Measurements from ENCODE around the gene ROMO1. TPM values are rescaled to one million over a fixed set of nuclear protein-coding genes. Genes with fewer than 3 reads are reported as not detected.

ROMO1 gene
- total RNA-seq (285 and 383 TPM in 2 replicates), polyA plus RNA-seq (629 and 634 TPM in 2 replicates)

DNA sequence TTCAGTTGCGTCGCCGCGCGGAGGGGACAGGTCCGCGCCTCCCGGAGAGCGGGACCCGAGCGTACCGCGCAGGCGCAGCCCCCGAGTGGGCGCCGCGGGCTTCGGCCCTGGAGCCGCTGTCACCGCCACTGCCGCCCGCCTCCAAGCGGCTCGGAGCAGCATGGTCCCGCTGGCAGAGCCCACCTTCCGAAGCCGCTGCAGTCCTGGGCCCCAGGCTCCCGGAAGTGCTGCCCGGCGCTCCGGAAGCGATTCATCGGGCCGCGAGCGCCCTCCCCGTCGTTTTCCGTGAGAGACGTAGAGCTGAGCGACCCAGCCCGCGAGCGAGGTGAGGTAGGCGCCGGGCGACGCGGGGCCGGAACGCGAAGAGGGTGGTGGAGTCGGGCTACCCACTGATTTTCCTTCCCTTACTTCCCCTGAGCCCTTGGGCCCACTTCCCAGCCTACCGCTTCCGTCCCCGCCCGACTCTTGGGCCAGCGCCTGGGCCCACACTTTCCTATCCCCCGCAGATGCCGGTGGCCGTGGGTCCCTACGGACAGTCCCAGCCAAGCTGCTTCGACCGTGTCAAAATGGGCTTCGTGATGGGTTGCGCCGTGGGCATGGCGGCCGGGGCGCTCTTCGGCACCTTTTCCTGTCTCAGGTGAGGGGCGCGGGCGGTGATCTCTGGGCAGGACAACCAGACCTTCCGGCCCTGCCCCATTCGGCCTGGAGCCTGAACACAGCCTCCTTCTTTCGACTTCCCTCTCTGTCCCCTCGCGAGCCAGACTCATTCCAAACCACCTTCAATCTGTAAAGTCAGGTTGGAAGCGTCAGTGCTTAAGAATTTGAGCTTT is at the start of gene ROMO1, which contains the start of gene NFS1:
Gene ROMO1 (plus strand): TSS at position 279 of the 830 bp plus-strand sequence. CDS start 228 bp downstream, at position 507.
Gene NFS1 (minus strand): TSS at position 226 of the 830 bp plus-strand sequence. CDS start 64 bp downstream, at position 162.
- Histone ChIP-seq H2AFZ (peak within 1 kb of the TSS; percentile 89), H3K4me2 (peak within 1 kb of the TSS; percentile 86), H3K79me2 (peaks cover 43% of the 10 kb centered on the region), H3K9me2 (replicated peaks; ENCODE audit: insufficient read depth) (no peaks in the 10 kb centered on the region), H4K20me1 (ENCODE audit: insufficient read depth, poor library complexity, severe bottlenecking) (peaks cover 21% of the 10 kb centered on the region), H3K4me3 (peak within 1 kb of the TSS; percentile 77), H3K27ac (peak within 1 kb of the TSS; percentile 97), H3K4me1 (ENCODE audit: insufficient read depth) (peaks cover 16% of the 10 kb centered on the region), H3K27me3 (no peaks in the 10 kb centered on the region), H3K9me3 (ENCODE audit: low read depth) (no peaks in the 10 kb centered on the region), H3K36me3 (replicated peaks; ENCODE audit: insufficient read depth, low read depth) (peaks cover 3% of the 10 kb centered on the region)
- under 1% methylated on average over 72 of the region's 81 CpGs for WGBS (ENCODE audit: low lambda C conversion rate, missing lambda C conversion rate)
- no peak for TF ChIP-seq EZH2 (IDR thresholded peaks at IDR 0.05; ENCODE audit: borderline replicate concordance)
- TF ChIP-seq, protein P1, sequence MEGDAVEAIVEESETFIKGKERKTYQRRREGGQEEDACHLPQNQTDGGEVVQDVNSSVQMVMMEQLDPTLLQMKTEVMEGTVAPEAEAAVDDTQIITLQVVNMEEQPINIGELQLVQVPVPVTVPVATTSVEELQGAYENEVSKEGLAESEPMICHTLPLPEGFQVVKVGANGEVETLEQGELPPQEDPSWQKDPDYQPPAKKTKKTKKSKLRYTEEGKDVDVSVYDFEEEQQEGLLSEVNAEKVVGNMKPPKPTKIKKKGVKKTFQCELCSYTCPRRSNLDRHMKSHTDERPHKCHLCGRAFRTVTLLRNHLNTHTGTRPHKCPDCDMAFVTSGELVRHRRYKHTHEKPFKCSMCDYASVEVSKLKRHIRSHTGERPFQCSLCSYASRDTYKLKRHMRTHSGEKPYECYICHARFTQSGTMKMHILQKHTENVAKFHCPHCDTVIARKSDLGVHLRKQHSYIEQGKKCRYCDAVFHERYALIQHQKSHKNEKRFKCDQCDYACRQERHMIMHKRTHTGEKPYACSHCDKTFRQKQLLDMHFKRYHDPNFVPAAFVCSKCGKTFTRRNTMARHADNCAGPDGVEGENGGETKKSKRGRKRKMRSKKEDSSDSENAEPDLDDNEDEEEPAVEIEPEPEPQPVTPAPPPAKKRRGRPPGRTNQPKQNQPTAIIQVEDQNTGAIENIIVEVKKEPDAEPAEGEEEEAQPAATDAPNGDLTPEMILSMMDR (IDR thresholded peaks at IDR 0.05; ENCODE audit: poor library complexity), result peak; percentile 19
- DNase-seq (ENCODE audit: low spot score), result peak; percentile 95

DNA sequence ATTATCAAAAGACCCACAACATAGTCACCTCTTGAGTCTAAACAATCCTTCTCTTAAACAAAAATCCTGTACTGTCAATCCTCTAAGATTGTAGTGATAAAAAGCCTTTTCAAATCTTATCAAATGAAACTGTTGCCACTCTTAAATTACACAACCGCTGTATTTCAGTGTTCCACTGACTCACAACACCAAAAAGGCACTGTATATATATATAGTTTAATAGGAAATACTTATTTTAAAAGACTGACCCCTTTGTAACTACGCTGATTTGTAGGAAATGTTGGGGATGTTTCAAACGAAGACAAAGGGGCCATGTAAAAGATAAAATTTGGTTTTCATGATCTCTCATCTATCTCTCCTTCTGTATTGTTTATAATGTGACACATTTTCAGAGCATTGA is 48.6 kb upstream of the ROMO1 start:
- TF ChIP-seq EZH2phosphoT487 (IDR thresholded peaks at IDR 0.05; ENCODE audit: low read depth, severe bottlenecking, unreplicated experiment) (no peak), EZH2 (IDR thresholded peaks at IDR 0.05; ENCODE audit: borderline replicate concordance) (no peak)
- TF ChIP-seq, protein P1 (IDR thresholded peaks at IDR 0.05; ENCODE audit: poor library complexity), result no peak
- Histone ChIP-seq H2AFZ (no peak overlapping the region), H3K9me2 (replicated peaks; ENCODE audit: insufficient read depth) (no peaks in the 10 kb centered on the region), H3K4me3 (no peak overlapping the region), H3K9me3 (ENCODE audit: low read depth) (no peaks in the 10 kb centered on the region), H3K4me1 (ENCODE audit: insufficient read depth) (peaks cover 11% of the 10 kb centered on the region), H3K36me3 (replicated peaks; ENCODE audit: insufficient read depth, low read depth) (no peaks in the 10 kb centered on the region), H3K27ac (no peak overlapping the region), H3K79me2 (peaks cover 100% of the 10 kb centered on the region), H3K27me3 (no peaks in the 10 kb centered on the region), H3K4me2 (no peak overlapping the region), H4K20me1 (ENCODE audit: insufficient read depth, poor library complexity, severe bottlenecking) (peaks cover 89% of the 10 kb centered on the region)
- no peak for DNase-seq (ENCODE audit: low spot score)
- 84% methylated on average over 3 of the region's 3 CpGs for WGBS (ENCODE audit: low lambda C conversion rate, missing lambda C conversion rate)

- Histone ChIP-seq H4K20me1 (ENCODE audit: insufficient read depth, poor library complexity, severe bottlenecking) (peaks cover 93% of the 10 kb centered on the region), H3K9me3 (ENCODE audit: low read depth) (no peaks in the 10 kb centered on the region), H3K4me2 (no peak overlapping the region), H3K27me3 (no peaks in the 10 kb centered on the region), H3K27ac (no peak overlapping the region), H3K4me3 (no peak overlapping the region), H3K79me2 (peaks cover 100% of the 10 kb centered on the region), H3K4me1 (ENCODE audit: insufficient read depth) (peaks cover 11% of the 10 kb centered on the region), H3K36me3 (replicated peaks; ENCODE audit: insufficient read depth, low read depth) (no peaks in the 10 kb centered on the region), H2AFZ (no peak overlapping the region), H3K9me2 (replicated peaks; ENCODE audit: insufficient read depth) (no peaks in the 10 kb centered on the region)
- TF ChIP-seq EZH2phosphoT487 (IDR thresholded peaks at IDR 0.05; ENCODE audit: low read depth, severe bottlenecking, unreplicated experiment) (no peak), EZH2 (IDR thresholded peaks at IDR 0.05; ENCODE audit: borderline replicate concordance) (no peak)
- TF ChIP-seq, protein P1 (IDR thresholded peaks at IDR 0.05; ENCODE audit: poor library complexity), result no peak
- no peak for DNase-seq (ENCODE audit: low spot score)
Measured at GRCh38 chr20:35651958-35652357, 47.2 kb upstream of the ROMO1 start.
